HEK293T (cell line): ENCODE measurements around the gene MTG2.

Source experiments
- CTCF ChIA-PET: fragments of 350-600 bp; formaldehyde crosslinking; extraction: SDS; loops from one replicate; lab custom pipeline; 2021; ENCODE audit warnings: antibody characterized with exemption, inconsistent platforms; lab: Yijun Ruan, JAX
- POLR2A ChIA-PET: fragments of 350-600 bp; formaldehyde crosslinking; extraction: SDS; loops from one replicate; lab custom pipeline; 2020; ENCODE audit warnings: antibody characterized with exemption, inconsistent platforms; lab: Yijun Ruan, JAX
- DNase-seq: peaks from one replicate; pipeline ENCODE4 v3.0.0; 2012; ENCODE audit warnings: mixed read lengths; ENCODE audit errors: extremely low spot score
- ARNT ChIP-seq: fragments of 450-650 bp; IDR thresholded peaks from 2 replicates; pipeline ENCODE4 v1.6.1; 2017; ENCODE audit warnings: mild to moderate bottlenecking
- BHLHE40 ChIP-seq: fragments of 450-650 bp; IDR thresholded peaks from 2 replicates; pipeline ENCODE4 v1.6.1; 2016; ENCODE audit warnings: mild to moderate bottlenecking, moderate library complexity, borderline replicate concordance
- CTBP1 ChIP-seq: fragments of 450-650 bp; IDR thresholded peaks from 2 replicates; pipeline ENCODE4 v1.6.1; 2016; ENCODE audit warnings: borderline replicate concordance
- ELF4 ChIP-seq: fragments of 450-650 bp; IDR thresholded peaks from 2 replicates; pipeline ENCODE4 v1.6.1; 2017; ENCODE audit warnings: antibody characterized with exemption
- FOXA1 ChIP-seq: fragments of 450-650 bp; IDR thresholded peaks from 2 replicates; pipeline ENCODE4 v1.6.1; 2016; ENCODE audit warnings: mild to moderate bottlenecking
- FOXK2 ChIP-seq: fragments of 450-650 bp; IDR thresholded peaks from 2 replicates; pipeline ENCODE4 v1.6.1; 2016; ENCODE audit warnings: mild to moderate bottlenecking
- FOXM1 ChIP-seq: fragments of 450-650 bp; IDR thresholded peaks from 2 replicates; pipeline ENCODE4 v1.6.1; 2017; ENCODE audit warnings: mild to moderate bottlenecking, borderline replicate concordance
- HDGF ChIP-seq: fragments of 450-650 bp; IDR thresholded peaks from 2 replicates; pipeline ENCODE4 v1.6.1; 2017; ENCODE audit warnings: antibody characterized with exemption, borderline replicate concordance
- L3MBTL2 ChIP-seq: fragments of 450-650 bp; conservative IDR thresholded peaks from 2 replicates; pipeline ENCODE4 v1.6.1; 2016; ENCODE audit warnings: mild to moderate bottlenecking
- LEF1 ChIP-seq: fragments of 450-650 bp; IDR thresholded peaks from 2 replicates; pipeline ENCODE4 v1.6.1; 2017; ENCODE audit warnings: mild to moderate bottlenecking, borderline replicate concordance
- NFRKB ChIP-seq: fragments of 450-650 bp; IDR thresholded peaks from 2 replicates; pipeline ENCODE4 v1.6.1; 2016; ENCODE audit warnings: mild to moderate bottlenecking, moderate library complexity
- SP1 ChIP-seq: fragments of 450-650 bp; IDR thresholded peaks from 2 replicates; pipeline ENCODE4 v1.6.1; 2017
- SUZ12 ChIP-seq: fragments of 450-650 bp; IDR thresholded peaks from 2 replicates; pipeline ENCODE4 v1.6.1; 2016; ENCODE audit warnings: mild to moderate bottlenecking
- TARDBP ChIP-seq: fragments of 450-650 bp; IDR thresholded peaks from 2 replicates; pipeline ENCODE4 v1.6.1; 2016
- ZNF384 ChIP-seq: fragments of 450-650 bp; IDR thresholded peaks from 2 replicates; pipeline ENCODE4 v1.6.1; 2016
- TF ChIP-seq, protein P1 (sequence below): fragments of 450-650 bp; IDR thresholded peaks from 2 replicates; pipeline ENCODE4 v1.6.1; 2016

Gene MTG2

DNA sequence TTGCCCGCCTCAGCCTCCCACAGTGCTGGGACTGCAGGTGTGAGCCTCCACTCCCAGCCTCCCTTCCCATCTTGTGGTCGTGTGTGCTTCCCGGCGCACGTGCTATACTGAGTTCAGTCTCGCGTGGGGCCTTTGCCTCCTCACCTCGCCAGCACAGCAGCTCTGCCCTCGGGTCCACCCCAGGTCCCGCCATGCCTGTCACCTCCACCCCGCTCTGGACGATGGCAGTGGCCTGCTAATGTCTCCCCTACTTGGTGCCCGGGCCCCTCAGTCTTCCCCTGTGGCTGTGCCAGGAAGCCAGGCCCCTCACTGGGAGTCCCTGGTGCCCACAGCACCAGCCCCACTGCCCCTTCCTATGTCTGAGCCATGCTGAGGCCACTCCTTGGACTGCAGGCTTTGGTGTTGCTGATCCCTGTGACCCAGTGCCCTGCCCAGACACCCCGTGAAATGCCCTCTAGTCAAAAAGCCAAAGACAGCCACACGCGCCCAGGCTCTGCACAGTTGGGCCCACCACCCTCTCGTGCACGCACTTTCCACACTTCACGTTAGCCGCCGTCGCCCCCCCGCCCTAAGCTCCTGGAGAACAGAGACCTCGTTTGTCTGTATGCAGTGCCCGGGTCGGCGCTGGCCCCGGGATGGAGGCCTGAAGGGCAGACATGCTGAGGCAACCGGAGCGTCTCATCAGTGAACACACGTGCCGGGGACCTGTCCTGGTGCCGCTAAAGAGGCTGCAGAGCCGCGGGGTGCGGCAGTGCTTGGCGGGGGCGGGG is 23.0 kb downstream of the MTG2 start:
- TF ChIP-seq, protein P1, sequence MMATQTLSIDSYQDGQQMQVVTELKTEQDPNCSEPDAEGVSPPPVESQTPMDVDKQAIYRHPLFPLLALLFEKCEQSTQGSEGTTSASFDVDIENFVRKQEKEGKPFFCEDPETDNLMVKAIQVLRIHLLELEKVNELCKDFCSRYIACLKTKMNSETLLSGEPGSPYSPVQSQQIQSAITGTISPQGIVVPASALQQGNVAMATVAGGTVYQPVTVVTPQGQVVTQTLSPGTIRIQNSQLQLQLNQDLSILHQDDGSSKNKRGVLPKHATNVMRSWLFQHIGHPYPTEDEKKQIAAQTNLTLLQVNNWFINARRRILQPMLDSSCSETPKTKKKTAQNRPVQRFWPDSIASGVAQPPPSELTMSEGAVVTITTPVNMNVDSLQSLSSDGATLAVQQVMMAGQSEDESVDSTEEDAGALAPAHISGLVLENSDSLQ, result no peak
- TF ChIP-seq FOXM1, result no peak
- TF ChIP-seq FOXA1, result no peak
- no peak for TF ChIP-seq HDGF
- ChIA-PET CTCF (no interaction called here), POLR2A (no interaction called here)
- no peak for DNase-seq

DNA sequence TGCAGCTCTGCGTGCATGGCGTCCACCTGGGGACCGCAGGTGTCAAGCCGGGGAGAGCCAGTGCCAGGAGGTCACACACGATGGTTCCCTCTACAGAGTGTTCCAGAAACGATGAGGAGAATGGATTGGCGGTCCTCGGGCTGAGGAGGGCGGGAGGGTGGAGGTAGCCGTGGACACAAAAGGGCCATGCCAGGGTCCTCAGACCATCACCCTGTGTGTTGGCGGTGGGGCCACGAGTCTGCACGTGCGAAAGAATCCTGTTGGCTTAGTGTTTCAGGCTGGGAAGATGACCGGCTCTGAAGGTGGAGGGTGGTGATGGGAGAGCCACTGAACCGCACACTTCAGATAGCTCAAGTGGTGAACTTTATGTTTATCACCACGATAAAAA is 23.6 kb downstream of the MTG2 start:
- CTCF ChIA-PET, result no interaction called here
- POLR2A ChIA-PET, result no interaction called here
- no peak for DNase-seq
- no peak for TF ChIP-seq LEF1
- no peak for TF ChIP-seq BHLHE40
- no peak for TF ChIP-seq ARNT
- TF ChIP-seq, protein P1, result no peak

DNA sequence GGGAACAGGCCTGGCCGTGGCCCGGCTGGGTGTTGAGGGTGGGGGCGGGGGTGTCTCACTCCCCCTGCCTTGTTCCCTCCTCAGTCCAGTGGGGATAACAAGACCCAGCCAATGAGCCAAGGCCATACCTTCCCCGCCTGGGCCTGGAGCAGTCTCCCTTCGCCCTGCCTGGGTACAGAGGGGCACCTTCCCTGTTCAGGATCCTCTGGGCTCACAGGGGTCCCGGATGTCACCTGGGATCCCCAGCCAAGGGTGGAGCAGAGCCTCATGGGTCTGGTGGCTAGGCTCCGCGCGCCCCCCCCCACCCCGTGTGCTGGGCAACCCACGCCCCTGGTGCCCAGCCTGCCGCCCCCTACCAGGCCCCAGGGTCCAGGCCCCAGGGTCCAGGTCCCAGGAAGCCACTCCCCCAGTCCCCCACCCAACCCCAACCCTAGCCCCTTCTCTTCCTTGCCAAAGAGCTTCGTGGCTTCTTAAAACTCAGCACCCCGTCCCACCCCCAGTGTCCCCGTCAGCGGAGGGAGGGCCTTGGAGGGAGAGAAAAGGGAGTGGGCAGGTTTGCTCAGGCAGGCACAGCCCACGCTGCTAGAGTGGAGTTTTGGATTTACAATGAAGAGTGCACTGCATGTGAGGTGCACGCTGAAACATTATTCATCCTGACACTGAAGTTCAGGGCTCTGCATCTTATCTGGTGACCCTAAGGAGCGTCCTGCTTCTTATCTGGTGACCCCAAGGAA is 25.4 kb downstream of the MTG2 start:
- no peak for DNase-seq
- ChIA-PET CTCF (no interaction called here), POLR2A (no interaction called here)
- TF ChIP-seq FOXM1 (no peak), L3MBTL2 (no peak), FOXA1 (no peak), NFRKB (no peak), HDGF (no peak)
- TF ChIP-seq, protein P1, result no peak

DNA sequence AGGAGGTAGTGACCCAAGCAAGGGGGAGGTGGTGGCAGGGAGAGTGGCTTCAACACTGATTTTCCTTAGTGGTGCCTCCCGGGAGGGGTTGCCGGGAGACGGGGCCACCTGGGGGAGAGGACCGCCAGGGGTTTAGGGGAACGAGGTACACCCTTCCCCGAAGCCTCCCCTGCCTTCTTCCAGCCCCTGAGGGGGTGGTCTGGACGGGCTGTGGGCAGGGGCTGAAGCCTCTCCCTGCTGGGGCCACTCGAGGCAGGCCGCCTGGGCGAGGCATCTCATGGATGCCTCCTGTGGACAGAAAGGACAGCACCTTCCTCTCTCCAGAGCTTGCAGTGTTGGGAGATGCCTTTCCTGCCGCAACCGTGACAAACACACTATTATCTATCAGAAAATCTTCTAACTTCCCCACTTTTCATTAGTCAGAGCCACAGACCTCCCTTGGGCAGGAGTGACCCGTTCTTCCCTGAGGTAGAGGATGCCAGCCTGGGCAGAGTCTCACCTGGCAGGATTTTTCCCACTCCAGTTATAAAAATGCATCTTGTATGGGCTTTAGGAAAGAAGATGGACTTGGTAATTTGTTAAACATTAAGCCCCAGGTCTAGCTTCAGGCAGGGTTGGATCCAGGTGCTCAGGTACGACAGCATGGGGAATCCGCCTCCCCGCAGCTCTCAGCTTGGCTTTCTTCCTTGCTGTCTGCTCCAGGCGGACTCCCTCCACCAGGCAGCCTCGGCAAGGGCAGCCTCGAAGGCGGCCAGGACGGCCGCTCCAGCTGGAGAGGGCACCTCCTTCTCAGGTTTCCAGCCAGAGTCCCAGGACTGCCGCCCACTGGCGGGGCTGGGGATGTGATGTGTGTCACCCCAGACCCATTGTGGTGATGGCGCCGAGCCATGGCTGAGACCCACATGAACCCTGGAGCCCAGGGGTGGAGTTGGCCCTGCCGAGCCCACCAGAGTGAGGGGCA is 26.2 kb downstream of the MTG2 start:
- CTCF ChIA-PET, result interaction anchor here (0.6 kb wide), 1 partner anchor 234 kb away, joined by 3 read pairs; no protein-coding TSS in a partner anchor
- TF ChIP-seq, protein P1, result no peak
- TF ChIP-seq ZNF384 (no peak), SUZ12 (no peak), FOXM1 (no peak), ARNT (no peak), ELF4 (no peak), L3MBTL2 (no peak), TARDBP (no peak), SP1 (no peak), FOXK2 (no peak), BHLHE40 (no peak), HDGF (no peak), FOXA1 (no peak), CTBP1 (no peak)
- peak; percentile 73 for DNase-seq
- POLR2A ChIA-PET, result no interaction called here

DNA sequence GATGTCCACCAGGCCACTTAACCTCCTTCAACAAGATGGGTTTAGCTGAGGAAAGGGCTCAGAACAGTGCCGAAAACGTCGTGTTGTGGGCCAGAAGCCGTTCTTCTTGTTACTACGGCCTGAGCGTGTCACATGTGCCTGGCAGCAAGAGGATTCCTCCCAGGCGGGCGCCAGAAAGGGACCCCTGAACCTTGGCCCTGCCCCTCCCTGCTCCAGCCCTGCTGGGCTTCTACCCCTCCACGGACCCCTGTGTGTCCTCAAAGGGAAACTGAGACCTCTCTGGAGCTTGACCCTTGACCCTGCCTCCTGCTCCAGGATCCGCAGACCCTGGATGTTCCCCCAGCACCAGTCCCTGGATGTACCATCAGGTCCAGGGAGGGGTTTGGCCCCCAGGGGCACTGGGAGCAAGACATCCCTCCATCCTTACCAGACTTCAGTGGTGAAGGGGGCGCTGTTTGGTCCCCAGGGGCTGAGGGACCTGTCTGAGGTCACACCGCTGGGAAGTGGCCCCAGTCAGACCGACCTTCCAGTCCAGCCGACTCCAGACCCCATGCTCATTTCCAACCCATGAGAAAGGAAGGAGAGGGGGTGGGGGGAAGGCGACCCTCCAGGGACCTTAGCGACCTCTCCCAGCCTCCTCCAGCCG is 27.1 kb downstream of the MTG2 start:
- POLR2A ChIA-PET, result no interaction called here
- CTCF ChIA-PET, result interaction anchor here (0.6 kb wide), 1 partner anchor 233 kb away, joined by 3 read pairs; no protein-coding TSS in a partner anchor

More for the DNA sequence above, 27.1 kb downstream of the MTG2 start:
- TF ChIP-seq ELF4, result no peak
- no peak for TF ChIP-seq FOXK2
- no peak for TF ChIP-seq FOXA1
- TF ChIP-seq FOXM1, result no peak
- no peak for TF ChIP-seq ZNF384
- TF ChIP-seq, protein P1, result no peak
- TF ChIP-seq SP1, result no peak
- DNase-seq, result no peak
